ENCODE measurements around the gene RAD52. TPM values are rescaled to one million over a fixed set of nuclear protein-coding genes. Genes with fewer than 3 reads are reported as not detected.

Gene RAD52
- total RNA-seq, 1 donor from 2014 or later, result 9.3 TPM

- intact Hi-C loops (cut with micrococcal nuclease), result no loop called here
- no peak overlapping the region for H3K4me3 ChIP-seq
- no peak for DNase-seq
- H3K27ac ChIP-seq (replicated peaks), result no peak overlapping the region
- no peaks in the 10 kb centered on the region for H3K27me3 ChIP-seq (ENCODE audit: low read depth)
- H3K36me3 ChIP-seq, result peaks cover 100% of the 10 kb centered on the region
- no peaks in the 10 kb centered on the region for H3K9me3 ChIP-seq (replicated peaks)
- no peak for TF ChIP-seq CTCF (IDR thresholded peaks at IDR 0.05; ENCODE audit: borderline replicate concordance)
- peaks cover 21% of the 10 kb centered on the region for H3K4me1 ChIP-seq
These were observed 46.9 kb downstream of the RAD52 start for GRCh38 chr12:902581-902980.

DNA sequence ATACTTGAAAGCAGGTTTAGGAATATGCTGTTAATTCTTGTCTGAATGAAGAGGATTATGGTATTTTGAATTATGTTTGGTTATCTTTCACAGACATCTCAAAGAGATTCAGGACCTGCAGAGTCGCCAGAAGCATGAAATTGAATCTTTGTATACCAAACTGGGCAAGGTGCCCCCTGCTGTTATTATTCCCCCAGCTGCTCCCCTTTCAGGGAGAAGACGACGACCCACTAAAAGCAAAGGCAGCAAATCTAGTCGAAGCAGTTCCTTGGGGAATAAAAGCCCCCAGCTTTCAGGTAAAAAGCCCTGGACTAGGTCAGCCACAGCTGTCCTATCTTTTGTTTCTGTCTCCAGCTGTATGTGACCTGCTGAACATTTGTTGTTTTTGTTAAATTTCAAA is 52.1 kb downstream of the RAD52 start:
- Histone ChIP-seq H3K27ac (replicated peaks) (no peak overlapping the region), H3K4me3 (no peak overlapping the region), H3K27me3 (ENCODE audit: low read depth) (no peaks in the 10 kb centered on the region), H3K4me1 (peaks cover under 1% of the 10 kb centered on the region), H3K9me3 (replicated peaks) (no peaks in the 10 kb centered on the region), H3K36me3 (peaks cover 97% of the 10 kb centered on the region)
- DNase-seq, result no peak
- intact Hi-C loops (cut with micrococcal nuclease), result no loop called here
- no peak for TF ChIP-seq CTCF (IDR thresholded peaks at IDR 0.05; ENCODE audit: borderline replicate concordance)

DNA sequence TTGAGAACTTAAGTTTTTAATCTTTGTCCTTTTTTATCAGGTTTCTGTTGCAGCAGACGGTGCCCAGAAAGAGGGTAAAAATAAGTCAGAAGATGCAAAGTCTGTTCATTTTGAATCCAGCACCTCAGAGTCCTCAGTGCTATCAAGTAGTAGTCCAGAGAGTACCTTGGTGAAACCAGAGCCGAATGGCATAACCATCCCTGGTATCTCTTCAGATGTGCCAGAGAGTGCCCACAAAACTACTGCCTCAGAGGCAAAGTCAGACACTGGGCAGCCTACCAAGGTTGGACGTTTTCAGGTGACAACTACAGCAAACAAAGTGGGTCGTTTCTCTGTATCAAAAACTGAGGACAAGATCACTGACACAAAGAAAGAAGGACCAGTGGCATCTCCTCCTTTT is 53.5 kb downstream of the RAD52 start:
- no peak for TF ChIP-seq CTCF (IDR thresholded peaks at IDR 0.05; ENCODE audit: borderline replicate concordance)
- no peak for DNase-seq
- intact Hi-C loops (cut with micrococcal nuclease), result no loop called here
- no peaks in the 10 kb centered on the region for H3K27me3 ChIP-seq (ENCODE audit: low read depth)
- peaks cover 96% of the 10 kb centered on the region for H3K36me3 ChIP-seq
- no peaks in the 10 kb centered on the region for H3K9me3 ChIP-seq (replicated peaks)
- no peak overlapping the region for H3K4me3 ChIP-seq
- no peaks in the 10 kb centered on the region for H3K4me1 ChIP-seq
- no peak overlapping the region for H3K27ac ChIP-seq (replicated peaks)

- H3K4me1 ChIP-seq, result no peaks in the 10 kb centered on the region
- H3K9me3 ChIP-seq (replicated peaks), result no peaks in the 10 kb centered on the region
- H3K4me3 ChIP-seq, result no peak overlapping the region
- no peaks in the 10 kb centered on the region for H3K27me3 ChIP-seq (ENCODE audit: low read depth)
- intact Hi-C loops (cut with micrococcal nuclease), result no loop called here
- H3K27ac ChIP-seq (replicated peaks), result no peak overlapping the region
- TF ChIP-seq CTCF (IDR thresholded peaks at IDR 0.05; ENCODE audit: borderline replicate concordance), result no peak
- DNase-seq, result no peak
- H3K36me3 ChIP-seq, result peaks cover 96% of the 10 kb centered on the region
These were observed 55.3 kb downstream of the RAD52 start for GRCh38 chr12:894226-894625.

- intact Hi-C loops (cut with micrococcal nuclease), result no loop called here
- no peak overlapping the region for H3K4me3 ChIP-seq
- H3K27me3 ChIP-seq (ENCODE audit: low read depth), result no peaks in the 10 kb centered on the region
- H3K4me1 ChIP-seq, result no peaks in the 10 kb centered on the region
- H3K9me3 ChIP-seq (replicated peaks), result no peaks in the 10 kb centered on the region
- no peak overlapping the region for H3K27ac ChIP-seq (replicated peaks)
- peaks cover 100% of the 10 kb centered on the region for H3K36me3 ChIP-seq
- TF ChIP-seq CTCF (IDR thresholded peaks at IDR 0.05; ENCODE audit: borderline replicate concordance), result no peak
- DNase-seq, result no peak
These were observed 63.3 kb downstream of the RAD52 start for GRCh38 chr12:886206-886605.

DNA sequence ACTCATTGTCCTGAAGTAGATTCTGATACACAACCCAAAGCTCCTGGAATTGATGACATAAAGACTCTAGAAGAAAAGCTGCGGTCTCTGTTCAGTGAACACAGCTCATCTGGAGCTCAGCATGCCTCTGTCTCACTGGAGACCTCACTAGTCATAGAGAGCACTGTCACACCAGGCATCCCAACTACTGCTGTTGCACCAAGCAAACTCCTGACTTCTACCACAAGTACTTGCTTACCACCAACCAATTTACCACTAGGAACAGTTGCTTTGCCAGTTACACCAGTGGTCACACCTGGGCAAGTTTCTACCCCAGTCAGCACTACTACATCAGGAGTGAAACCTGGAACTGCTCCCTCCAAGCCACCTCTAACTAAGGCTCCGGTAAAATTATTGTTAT is 63.8 kb downstream of the RAD52 start:
- Histone ChIP-seq H3K4me3 (no peak overlapping the region), H3K4me1 (no peaks in the 10 kb centered on the region), H3K36me3 (peaks cover 100% of the 10 kb centered on the region), H3K9me3 (replicated peaks) (no peaks in the 10 kb centered on the region), H3K27ac (replicated peaks) (no peak overlapping the region), H3K27me3 (ENCODE audit: low read depth) (no peaks in the 10 kb centered on the region)
- intact Hi-C loops (cut with micrococcal nuclease), result no loop called here
- DNase-seq, result no peak
- no peak for TF ChIP-seq CTCF (IDR thresholded peaks at IDR 0.05; ENCODE audit: borderline replicate concordance)

Measured in left ventricle myocardium inferior (tissue), 1 donor.